ENCODE data around the gene CITED4.

DNA sequence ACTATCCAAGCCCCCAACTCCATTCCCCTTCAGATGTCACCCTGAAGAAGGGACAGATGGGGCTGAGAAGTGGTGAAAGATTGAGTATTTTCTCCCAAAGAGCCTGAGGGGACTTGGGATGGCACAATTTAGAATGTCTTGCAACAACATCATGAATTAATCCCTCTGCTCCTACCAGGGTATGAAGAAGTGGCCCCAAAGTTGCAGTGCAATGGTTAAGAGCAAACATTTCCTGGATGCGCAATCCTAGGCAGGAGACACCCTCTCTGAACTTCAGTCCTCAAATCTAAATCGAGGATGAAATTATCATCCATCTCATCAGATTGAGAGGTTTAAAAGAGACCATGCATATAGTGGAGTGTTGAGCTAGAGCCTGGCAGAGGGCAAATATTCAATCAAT, 28.6 kb upstream of the CITED4 start:
- TF ChIP-seq POLR2A (IDR thresholded peaks at IDR 0.05; ENCODE audit: low read depth, low read length) (no peak), TAF1 (IDR thresholded peaks at IDR 0.05; ENCODE audit: borderline replicate concordance, low read depth, low read length) (no peak)

Data from GM12892 (cell line).